ENCODE results near the gene ZNF688. TPM values are rescaled to one million over a fixed set of nuclear protein-coding genes. Genes with fewer than 3 reads are reported as not detected.

The ZNF688 gene
- total RNA-seq, 1 donor from 2014 or later: 11.3 TPM

DNA sequence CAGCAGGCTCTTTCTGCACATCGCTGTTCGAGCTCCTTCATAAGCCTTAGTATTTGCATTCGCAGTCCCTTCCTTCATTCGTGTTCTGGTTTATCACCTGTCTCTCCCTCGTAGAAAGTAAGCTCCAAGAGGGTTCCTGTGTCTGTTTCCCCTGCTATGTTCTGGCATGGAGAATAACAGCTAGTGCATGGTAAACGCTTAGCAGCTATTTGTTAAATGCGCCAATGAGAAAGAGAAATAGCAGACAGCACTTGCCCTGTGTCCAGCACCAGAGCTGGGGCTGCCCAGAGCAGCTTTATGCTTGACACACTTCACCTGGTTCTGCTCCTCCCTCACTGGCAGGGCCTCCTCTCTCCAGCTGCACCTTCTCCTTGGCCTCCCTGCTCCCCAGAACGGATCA, 5.5 kb downstream of the ZNF688 start:
- no peaks in the 10 kb centered on the region for H3K36me3 Mint-ChIP-seq
- peaks cover 20% of the 10 kb centered on the region for H3K4me1 Mint-ChIP-seq
- no peak for DNase-seq (ENCODE audit: low spot score in 2 of 2, unreplicated experiment in 2 of 2)
- no peaks in the 10 kb centered on the region for H3K27me3 Mint-ChIP-seq (ENCODE audit: low read depth)
- no peaks in the 10 kb centered on the region for H3K9me3 Mint-ChIP-seq
- TF ChIP-seq CTCF (IDR thresholded peaks at IDR 0.05; ENCODE audit: unreplicated experiment): no peak
- no peak overlapping the region for H3K27ac Mint-ChIP-seq
- H3K4me3 Mint-ChIP-seq: no peak overlapping the region

GRCh38 chr16:30565526-30565925, 6.0 kb downstream of the ZNF688 start:
- DNase-seq (ENCODE audit: low spot score in 2 of 2, unreplicated experiment in 2 of 2): no peak
- Mint-ChIP-seq H3K27ac (no peak overlapping the region), H3K9me3 (no peaks in the 10 kb centered on the region), H3K36me3 (no peaks in the 10 kb centered on the region), H3K27me3 (ENCODE audit: low read depth) (no peaks in the 10 kb centered on the region), H3K4me1 (peaks cover 19% of the 10 kb centered on the region), H3K4me3 (no peak overlapping the region)
- no peak for TF ChIP-seq CTCF (IDR thresholded peaks at IDR 0.05; ENCODE audit: unreplicated experiment)

- Mint-ChIP-seq H3K27ac (no peak overlapping the region), H3K4me1 (peaks cover 19% of the 10 kb centered on the region), H3K36me3 (no peaks in the 10 kb centered on the region), H3K9me3 (no peaks in the 10 kb centered on the region), H3K4me3 (no peak overlapping the region), H3K27me3 (ENCODE audit: low read depth) (no peaks in the 10 kb centered on the region)
- TF ChIP-seq CTCF (IDR thresholded peaks at IDR 0.05; ENCODE audit: unreplicated experiment): no peak
- DNase-seq (ENCODE audit: low spot score in 2 of 2, unreplicated experiment in 2 of 2): no peak
Measured at GRCh38 chr16:30562021-30562420, 9.5 kb downstream of the ZNF688 start.

- Mint-ChIP-seq H3K36me3 (peaks cover 1% of the 10 kb centered on the region), H3K9me3 (no peaks in the 10 kb centered on the region), H3K27me3 (ENCODE audit: low read depth) (no peaks in the 10 kb centered on the region), H3K4me3 (peak overlapping the region; percentile 36), H3K4me1 (peaks cover 20% of the 10 kb centered on the region), H3K27ac (peak overlapping the region; percentile 37)
- no peak for TF ChIP-seq CTCF (IDR thresholded peaks at IDR 0.05; ENCODE audit: unreplicated experiment)
- no peak for DNase-seq (ENCODE audit: low spot score in 2 of 2, unreplicated experiment in 2 of 2)
Measured at GRCh38 chr16:30561089-30561816, 10.3 kb downstream of the ZNF688 start.

DNA sequence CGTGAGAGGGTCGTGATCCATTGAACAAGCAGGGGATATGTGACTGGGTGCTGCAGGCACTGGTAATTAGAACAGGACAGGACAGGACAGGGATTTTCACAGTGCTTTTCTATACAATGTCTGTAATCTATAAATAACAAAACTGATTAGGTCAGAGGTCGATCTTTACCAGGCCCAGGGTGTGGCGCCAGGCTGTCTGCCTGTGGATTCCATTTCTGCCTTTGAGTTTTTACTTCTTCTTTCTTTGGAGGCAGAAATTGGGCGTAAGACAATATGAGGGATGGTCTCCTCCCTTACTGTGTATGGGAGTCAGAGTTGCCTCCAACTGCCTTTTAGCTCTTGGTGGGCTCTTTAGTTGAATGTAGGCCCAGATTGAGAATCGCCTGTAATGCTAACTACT, 11.8 kb downstream of the ZNF688 start:
- peaks cover 5% of the 10 kb centered on the region for H3K36me3 Mint-ChIP-seq
- H3K9me3 Mint-ChIP-seq: no peaks in the 10 kb centered on the region
- no peak for DNase-seq (ENCODE audit: low spot score in 2 of 2, unreplicated experiment in 2 of 2)
- H3K27ac Mint-ChIP-seq: peak overlapping the region; percentile 80
- TF ChIP-seq CTCF (IDR thresholded peaks at IDR 0.05; ENCODE audit: unreplicated experiment): no peak
- H3K4me3 Mint-ChIP-seq: peak overlapping the region; percentile 34
- peaks cover 24% of the 10 kb centered on the region for H3K4me1 Mint-ChIP-seq
- H3K27me3 Mint-ChIP-seq (ENCODE audit: low read depth): no peaks in the 10 kb centered on the region
